Uterus (tissue), 2 donors: ENCODE data around the gene PEDS1.

ENCODE experiments used
- CTCF ChIP-seq, 4 experiments: fragments of 200-600 bp in 2 of 4; fragments of 450-650 bp in 2 of 4; sonication (generic) in 2 of 4; IDR thresholded peaks; one replicate each; pipeline ENCODE4 v1.5.1; 2016 to 2019; ENCODE audit warnings: antibody characterized with exemption in 4 of 4, mild to moderate bottlenecking in 2 of 4, moderate library complexity in 1 of 4
- POLR2A ChIP-seq, 2 donors: fragments of 450-650 bp; IDR thresholded peaks; one replicate each; pipeline ENCODE4 v1.6.1; 2016; ENCODE audit warnings: antibody characterized with exemption in 2 of 2, mild to moderate bottlenecking in 1 of 2, moderate library complexity in 1 of 2

GRCh38 chr20:50185426-50185825 lies 31.9 kb upstream of the PEDS1 start:
- TF ChIP-seq CTCF (IDR thresholded peaks at IDR 0.05) = no peak
- TF ChIP-seq POLR2A (IDR thresholded peaks at IDR 0.05) = no peak
